Progenitor cell of endocrine pancreas (in vitro differentiated cells): ENCODE results near the gene LCN6. TPM values are rescaled to one million over a fixed set of nuclear protein-coding genes. Genes with fewer than 3 reads are reported as not detected.

Source experiments
- DNase-seq: peaks from one replicate; pipeline ENCODE4 v3.0.0; 2021; ENCODE audit warnings: low spot score; ENCODE audit not compliant: unreplicated experiment
- H3K27ac Mint-ChIP-seq: 2 replicates; pipeline ENCODE4 v1.8.0; 2021; ENCODE audit warnings: mild to moderate bottlenecking, moderate library complexity, mixed read lengths
- H3K27me3 Mint-ChIP-seq: 2 replicates; pipeline ENCODE4 v1.8.0; 2021; ENCODE audit warnings: mixed read lengths
- H3K36me3 Mint-ChIP-seq: 2 replicates; pipeline ENCODE4 v1.8.0; 2022; ENCODE audit warnings: mixed read lengths; ENCODE audit not compliant: insufficient read depth
- H3K4me1 Mint-ChIP-seq: 2 replicates; pipeline ENCODE4 v1.8.0; 2021; ENCODE audit warnings: low read depth, mixed read lengths
- H3K4me3 Mint-ChIP-seq: 2 replicates; pipeline ENCODE4 v1.8.0; 2021; ENCODE audit warnings: low read depth, mild to moderate bottlenecking, moderate library complexity, mixed read lengths
- H3K9me3 Mint-ChIP-seq: 2 replicates; pipeline ENCODE4 v1.8.0; 2021; ENCODE audit warnings: low read depth, mixed read lengths
- total RNA-seq: library from RNA; stranded (reverse); gene quantifications from 2 replicates; pipeline ENCODE4 v1.2.1, GENCODE V29; 2021
- TF ChIP-seq, protein P1 (sequence below): fragments of 200-600 bp; sonication (generic); IDR thresholded peaks from one replicate; pipeline ENCODE4 v1.5.0; 2021; ENCODE audit warnings: antibody characterized with exemption, mild to moderate bottlenecking; ENCODE audit not compliant: unreplicated experiment

Gene LCN6
- total RNA-seq, 1 donor from 2014 or later: not detected

- Mint-ChIP-seq H3K9me3 (peaks cover 11% of the 10 kb centered on the region), H3K27me3 (peaks cover 7% of the 10 kb centered on the region), H3K27ac (no peak overlapping the region), H3K4me3 (no peak overlapping the region), H3K4me1 (no peaks in the 10 kb centered on the region), H3K36me3 (no peaks in the 10 kb centered on the region)
- DNase-seq: no peak
- TF ChIP-seq, protein P1, sequence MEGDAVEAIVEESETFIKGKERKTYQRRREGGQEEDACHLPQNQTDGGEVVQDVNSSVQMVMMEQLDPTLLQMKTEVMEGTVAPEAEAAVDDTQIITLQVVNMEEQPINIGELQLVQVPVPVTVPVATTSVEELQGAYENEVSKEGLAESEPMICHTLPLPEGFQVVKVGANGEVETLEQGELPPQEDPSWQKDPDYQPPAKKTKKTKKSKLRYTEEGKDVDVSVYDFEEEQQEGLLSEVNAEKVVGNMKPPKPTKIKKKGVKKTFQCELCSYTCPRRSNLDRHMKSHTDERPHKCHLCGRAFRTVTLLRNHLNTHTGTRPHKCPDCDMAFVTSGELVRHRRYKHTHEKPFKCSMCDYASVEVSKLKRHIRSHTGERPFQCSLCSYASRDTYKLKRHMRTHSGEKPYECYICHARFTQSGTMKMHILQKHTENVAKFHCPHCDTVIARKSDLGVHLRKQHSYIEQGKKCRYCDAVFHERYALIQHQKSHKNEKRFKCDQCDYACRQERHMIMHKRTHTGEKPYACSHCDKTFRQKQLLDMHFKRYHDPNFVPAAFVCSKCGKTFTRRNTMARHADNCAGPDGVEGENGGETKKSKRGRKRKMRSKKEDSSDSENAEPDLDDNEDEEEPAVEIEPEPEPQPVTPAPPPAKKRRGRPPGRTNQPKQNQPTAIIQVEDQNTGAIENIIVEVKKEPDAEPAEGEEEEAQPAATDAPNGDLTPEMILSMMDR: no peak
These were observed 5.2 kb upstream of the LCN6 start for GRCh38 chr9:136753371-136754058.

GRCh38 chr9:136751814-136752213, 3.5 kb upstream of the LCN6 start:
- TF ChIP-seq, protein P1: no peak
- no peak for DNase-seq
- Mint-ChIP-seq H3K4me3 (no peak overlapping the region), H3K27me3 (peaks cover 7% of the 10 kb centered on the region), H3K4me1 (no peaks in the 10 kb centered on the region), H3K27ac (no peak overlapping the region), H3K9me3 (peaks cover 11% of the 10 kb centered on the region), H3K36me3 (no peaks in the 10 kb centered on the region)

- Mint-ChIP-seq H3K4me3 (no peak overlapping the region), H3K36me3 (no peaks in the 10 kb centered on the region)
These were observed 2.9 kb upstream of the LCN6 start for GRCh38 chr9:136751244-136751643.

DNA sequence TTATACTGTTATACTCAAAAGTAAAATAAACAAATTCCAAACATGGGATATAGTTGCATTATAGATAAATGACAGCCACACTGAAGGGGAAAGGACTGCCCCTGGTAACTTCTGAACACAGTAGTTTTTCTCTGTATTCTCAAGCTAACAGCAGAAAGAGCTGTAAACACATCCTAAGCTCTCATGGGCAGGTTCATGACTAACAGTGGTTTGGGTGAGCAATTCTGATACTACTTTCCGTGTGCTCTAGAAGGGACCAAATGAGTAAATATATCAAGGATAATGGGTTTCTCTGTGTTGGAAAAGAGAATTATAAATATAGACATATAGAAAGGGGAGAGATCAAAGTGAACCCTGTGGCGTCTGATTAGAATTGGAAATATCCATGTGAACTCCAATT, 2.2 kb upstream of the LCN6 start:
- H3K4me3 Mint-ChIP-seq: no peak overlapping the region
- peaks cover 7% of the 10 kb centered on the region for H3K27me3 Mint-ChIP-seq
- TF ChIP-seq, protein P1: no peak
- no peak overlapping the region for H3K27ac Mint-ChIP-seq
- H3K36me3 Mint-ChIP-seq: no peaks in the 10 kb centered on the region
- H3K4me1 Mint-ChIP-seq: no peaks in the 10 kb centered on the region
- DNase-seq: no peak
- H3K9me3 Mint-ChIP-seq: peaks cover 11% of the 10 kb centered on the region

More at GRCh38 chr9:136751244-136751643, 2.9 kb upstream of the LCN6 start:
- H3K27ac Mint-ChIP-seq: no peak overlapping the region
- H3K9me3 Mint-ChIP-seq: peaks cover 11% of the 10 kb centered on the region
- H3K4me1 Mint-ChIP-seq: no peaks in the 10 kb centered on the region
- TF ChIP-seq, protein P1: no peak
- H3K27me3 Mint-ChIP-seq: peaks cover 7% of the 10 kb centered on the region
- DNase-seq: no peak

DNA sequence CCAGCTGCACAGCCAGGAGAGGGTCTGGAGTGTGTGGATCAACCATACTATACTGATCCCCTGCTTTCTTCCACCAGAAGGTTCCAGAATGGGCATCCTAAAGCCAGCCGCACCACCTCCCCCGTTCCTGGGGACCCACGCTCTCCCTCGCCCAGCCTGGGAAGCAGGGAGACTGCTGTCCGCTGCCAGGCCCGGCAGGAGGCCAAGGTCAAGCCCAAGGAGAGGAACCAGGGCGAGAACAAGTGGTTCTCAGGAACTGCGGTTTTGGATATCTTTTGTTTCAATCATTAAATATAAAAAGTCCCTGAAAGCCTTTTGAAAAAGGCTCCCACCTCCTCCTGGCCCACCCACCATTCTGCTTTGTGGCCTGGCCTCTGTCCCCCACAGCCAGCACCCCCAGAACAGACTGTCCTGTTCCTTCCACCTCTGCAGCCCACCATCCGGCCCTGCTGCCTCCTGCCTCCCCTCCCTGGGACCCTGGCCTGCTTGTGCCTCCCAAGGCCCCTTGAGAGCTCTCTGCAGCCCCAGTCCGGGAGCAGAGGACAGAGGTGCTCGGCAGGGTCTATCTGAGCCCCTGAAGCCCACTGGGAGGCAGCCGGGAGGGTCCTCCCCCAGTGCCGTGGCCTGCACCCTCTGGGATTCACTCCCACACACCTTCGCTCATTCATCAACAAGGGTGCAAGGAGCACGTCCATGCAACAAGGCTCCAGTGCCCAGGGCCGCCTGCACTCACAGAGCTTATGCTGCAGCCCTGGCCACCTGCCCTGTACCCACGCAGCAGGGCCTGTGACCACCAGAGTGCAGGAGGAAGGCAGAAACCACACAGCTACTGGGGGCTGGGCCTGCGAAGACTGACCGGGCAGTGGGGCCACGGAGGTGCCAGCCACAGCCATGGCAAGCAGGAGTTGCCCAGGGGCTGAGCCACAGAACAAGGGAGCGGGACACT, 614 bp upstream of the LCN6 start:
- no peak for DNase-seq
- Mint-ChIP-seq H3K27ac (no peak overlapping the region), H3K9me3 (peaks cover 11% of the 10 kb centered on the region), H3K27me3 (peaks cover 7% of the 10 kb centered on the region), H3K36me3 (no peaks in the 10 kb centered on the region), H3K4me3 (no peak overlapping the region), H3K4me1 (no peaks in the 10 kb centered on the region)
- TF ChIP-seq, protein P1: no peak
